H1 (cell line): ENCODE data around the gene C10orf120. TPM values are rescaled to one million over a fixed set of nuclear protein-coding genes. Genes with fewer than 3 reads are reported as not detected.

ENCODE experiments used
- CTCF ChIA-PET: fragments of 300-600 bp; sonication (Branson Sonifier 250); formaldehyde crosslinking; loops from one replicate; lab custom pipeline; 2021; ENCODE audit not compliant: partially characterized antibody; lab: Charles Lee
- POLR2A ChIA-PET: fragments of 300-600 bp; sonication (Branson Sonifier 250); formaldehyde crosslinking; loops from one replicate; lab custom pipeline; 2021; ENCODE audit warnings: inconsistent platforms; ENCODE audit not compliant: partially characterized antibody; lab: Charles Lee
- DNase-seq, 2 experiments: peaks; one replicate each; pipeline versions ENCODE4 v3.0.0 to v3.0.0-alpha.2; 2010 to 2022; ENCODE audit warnings: low spot score in 2 of 2, low read depth in 1 of 2, mixed read lengths in 1 of 2
- FAIRE-seq: peaks from 2 replicates; lab custom pipeline; 2011; peaks lifted over from hg19 to GRCh38; lab: Jason Lieb, UNC
- H2AFZ ChIP-seq: 2 replicates; pipeline ENCODE4 v1.8.1; 2012; ENCODE audit warnings: low read length, inconsistent platforms
- H2AK5ac ChIP-seq: 2 replicates; pipeline ENCODE4 v1.6.1; 2013; ENCODE audit warnings: low read depth, low read length
- H2BK120ac ChIP-seq: replicated peaks from 2 replicates; pipeline ENCODE3; 2013; ENCODE audit warnings: low read depth, low read length, inconsistent platforms
- H2BK12ac ChIP-seq: 2 replicates; pipeline ENCODE4 v1.6.1; 2013; ENCODE audit warnings: low read depth, low read length
- H2BK15ac ChIP-seq: 2 replicates; pipeline ENCODE4 v1.6.1; 2013; ENCODE audit warnings: low read length
- H2BK20ac ChIP-seq: 2 replicates; pipeline ENCODE4 v1.6.1; 2013; ENCODE audit warnings: low read length
- H2BK5ac ChIP-seq: 2 replicates; pipeline ENCODE4 v1.6.1; 2013; ENCODE audit warnings: low read depth, low read length
- H3K14ac ChIP-seq: 2 replicates; pipeline ENCODE4 v1.6.1; 2013; ENCODE audit warnings: inconsistent platforms; ENCODE audit not compliant: insufficient read length
- H3K18ac ChIP-seq: 2 replicates; pipeline ENCODE4 v1.6.1; 2013; ENCODE audit warnings: low read length; ENCODE audit errors: extremely low read depth
- H3K23ac ChIP-seq: 2 replicates; pipeline ENCODE4 v1.6.1; 2013; ENCODE audit warnings: inconsistent platforms; ENCODE audit not compliant: insufficient read length
- H3K23me2 ChIP-seq: 2 replicates; pipeline ENCODE4 v1.6.1; 2013; ENCODE audit warnings: low read depth, low read length
- H3K27ac ChIP-seq: 2 replicates; pipeline ENCODE4 v1.6.1; 2011; ENCODE audit warnings: low read depth, low read length, inconsistent platforms
- H3K27me3 ChIP-seq, 4 experiments: replicated peaks in 1 of 4; 1 replicate in 1 of 4; 2 replicates in 3 of 4; pipeline versions ENCODE4 v1.6.1 to v1.8.1; 2011 to 2013; ENCODE audit warnings: low read length in 3 of 4, mild to moderate bottlenecking in 3 of 4, inconsistent platforms in 2 of 4, mixed read lengths in 2 of 4, moderate library complexity in 1 of 4; ENCODE audit not compliant: control insufficient read depth in 3 of 4, insufficient read depth in 3 of 4; ENCODE audit errors: extremely low read depth in 1 of 4
- H3K36me3 ChIP-seq, 4 experiments: 2 replicates each; pipeline versions ENCODE4 v1.6.1 to v1.8.1; 2011 to 2013; ENCODE audit warnings: mild to moderate bottlenecking in 4 of 4, low read length in 3 of 4, moderate library complexity in 2 of 4, control low read depth in 1 of 4, inconsistent platforms in 1 of 4; ENCODE audit not compliant: insufficient read depth in 4 of 4, control insufficient read depth in 2 of 4
- H3K4ac ChIP-seq: replicated peaks from 2 replicates; pipeline ENCODE3; 2013; ENCODE audit warnings: low read length, low read depth, mixed read lengths, inconsistent platforms; ENCODE audit not compliant: insufficient read length
- H3K4me1 ChIP-seq, 4 experiments: replicated peaks in 1 of 4; 1 replicate in 1 of 4; 2 replicates in 3 of 4; pipeline versions ENCODE4 v1.6.1 to v1.8.1; 2011 to 2013; ENCODE audit warnings: low read length in 3 of 4, inconsistent platforms in 2 of 4, mixed read lengths in 1 of 4; ENCODE audit not compliant: insufficient read depth in 4 of 4, control insufficient read depth in 3 of 4
- H3K4me2 ChIP-seq, 2 experiments: 2 replicates each; pipeline versions ENCODE4 v1.6.1 to v1.8.1; 2011 to 2013; ENCODE audit warnings: low read depth in 2 of 2, low read length in 2 of 2, control low read depth in 1 of 2, inconsistent platforms in 1 of 2, mild to moderate bottlenecking in 1 of 2; ENCODE audit not compliant: insufficient read depth in 1 of 2
- H3K4me3 ChIP-seq, 4 experiments: fragments of 200-600, 300-600 bp in 1 of 4; sonication (generic), shearing (Covaris generic), sonication (Bioruptor Twin) in 1 of 4; 2 replicates each; pipeline versions ENCODE4 v1.5.1 to v1.8.1; 2011 to 2016; ENCODE audit warnings: low read length in 4 of 4, low read depth in 3 of 4, control low read depth in 2 of 4, inconsistent platforms in 2 of 4, mild to moderate bottlenecking in 2 of 4, mixed read lengths in 1 of 4, moderate library complexity in 1 of 4; ENCODE audit not compliant: insufficient read depth in 2 of 4; ENCODE audit errors: extremely low read depth in 1 of 4
- H3K56ac ChIP-seq: replicated peaks from 2 replicates; pipeline ENCODE3; 2013; ENCODE audit warnings: low read depth, mild to moderate bottlenecking, mixed read lengths, low read length, inconsistent platforms; ENCODE audit not compliant: insufficient read length
- H3K79me1 ChIP-seq: 2 replicates; pipeline ENCODE4 v1.6.1; 2013; ENCODE audit warnings: low read depth, low read length, control low read depth
- H3K79me2 ChIP-seq, 2 experiments: 2 replicates each; pipeline versions ENCODE4 v1.6.1 to v1.8.1; 2012 to 2013; ENCODE audit warnings: low read length in 2 of 2, mild to moderate bottlenecking in 2 of 2, inconsistent platforms in 1 of 2; ENCODE audit not compliant: insufficient read depth in 2 of 2, control insufficient read depth in 1 of 2
- H3K9ac ChIP-seq, 4 experiments: replicated peaks in 1 of 4; 1 replicate in 1 of 4; 2 replicates in 3 of 4; pipeline versions ENCODE4 v1.6.1 to v1.8.1; 2011 to 2013; ENCODE audit warnings: low read depth in 3 of 4, low read length in 3 of 4, control low read depth in 2 of 4, mild to moderate bottlenecking in 2 of 4, moderate library complexity in 2 of 4, inconsistent platforms in 1 of 4; ENCODE audit errors: extremely low read depth in 1 of 4
- H3K9me3 ChIP-seq, 2 experiments: 2 replicates each; pipeline versions ENCODE4 v1.6.1 to v1.8.1; 2012 to 2013; ENCODE audit warnings: mild to moderate bottlenecking in 2 of 2, moderate library complexity in 2 of 2, control low read depth in 1 of 2, inconsistent platforms in 1 of 2, low read depth in 1 of 2, low read length in 1 of 2, mixed read lengths in 1 of 2; ENCODE audit not compliant: insufficient read depth in 2 of 2
- H4K20me1 ChIP-seq, 2 experiments: replicated peaks in 1 of 2; 2 replicates each; pipeline versions ENCODE3 to v1.8.1; 2011 to 2013; ENCODE audit warnings: inconsistent platforms in 2 of 2, low read length in 2 of 2, mild to moderate bottlenecking in 1 of 2; ENCODE audit not compliant: insufficient read depth in 2 of 2, control insufficient read depth in 1 of 2
- H4K5ac ChIP-seq: 2 replicates; pipeline ENCODE4 v1.6.1; 2013; ENCODE audit warnings: low read length, low read depth, mixed read lengths, inconsistent platforms; ENCODE audit not compliant: insufficient read length
- H4K8ac ChIP-seq: 2 replicates; pipeline ENCODE4 v1.8.0; 2013; ENCODE audit warnings: mild to moderate bottlenecking, moderate library complexity, low read length, inconsistent platforms; ENCODE audit not compliant: insufficient read depth; ENCODE audit errors: extremely low read depth
- H4K91ac ChIP-seq: replicated peaks from 2 replicates; pipeline ENCODE3; 2013; ENCODE audit warnings: low read length, mixed read lengths, inconsistent platforms; ENCODE audit not compliant: insufficient read length
- CBX5 ChIP-seq: fragments of 300-800, 300-1000 bp; sonication (generic); IDR thresholded peaks from 2 replicates; pipeline ENCODE4 v1.7.1; 2016; ENCODE audit warnings: antibody characterized with exemption, low read length, low read depth
- CTBP2 ChIP-seq: IDR thresholded peaks from 2 replicates; pipeline ENCODE4 v1.7.0; 2011; ENCODE audit warnings: borderline replicate concordance, mild to moderate bottlenecking, moderate library complexity, mixed read lengths, low read length; ENCODE audit not compliant: insufficient read depth, insufficient read length
- EGR1 ChIP-seq: IDR thresholded peaks from 2 replicates; pipeline ENCODE4 v1.6.1; 2011; ENCODE audit warnings: low read depth, low read length, borderline replicate concordance
- KDM1A ChIP-seq: fragments of 200-600, 300-600 bp; sonication (generic); IDR thresholded peaks from 2 replicates; pipeline ENCODE4 v1.7.1; 2016; ENCODE audit warnings: mild to moderate bottlenecking, low read length, borderline replicate concordance
- SIN3A ChIP-seq, 2 experiments: IDR thresholded peaks in 1 of 2; conservative IDR thresholded peaks in 1 of 2; 2 replicates each; pipeline ENCODE4 v1.6.1; 2011 to 2012; ENCODE audit warnings: low read length in 2 of 2, improper control_type of control experiment in 1 of 2, low read depth in 1 of 2, mild to moderate bottlenecking in 1 of 2
- SP1 ChIP-seq: IDR thresholded peaks from 2 replicates; pipeline ENCODE4 v1.6.1; 2011; ENCODE audit warnings: low read depth, low read length
- SRF ChIP-seq: IDR thresholded peaks from 2 replicates; pipeline ENCODE4 v1.6.1; 2011; ENCODE audit warnings: mild to moderate bottlenecking, low read depth, low read length, moderate library complexity
- SUZ12 ChIP-seq: fragments of 200-600 bp; sonication (generic); IDR thresholded peaks from 2 replicates; pipeline ENCODE4 v1.6.1; 2012; ENCODE audit warnings: mild to moderate bottlenecking, inconsistent platforms, low read length, moderate library complexity, mixed read lengths
- TAF1 ChIP-seq: IDR thresholded peaks from 2 replicates; pipeline ENCODE4 v1.6.1; 2011; ENCODE audit warnings: mild to moderate bottlenecking, low read depth, low read length
- TBP ChIP-seq: IDR thresholded peaks from 2 replicates; pipeline ENCODE4 v1.6.1; 2011; ENCODE audit warnings: low read depth, low read length, improper control_type of control experiment
- TCF12 ChIP-seq: IDR thresholded peaks from 2 replicates; pipeline ENCODE4 v1.6.1; 2011; ENCODE audit warnings: low read depth, mild to moderate bottlenecking, low read length
- YY1 ChIP-seq: IDR thresholded peaks from 2 replicates; pipeline ENCODE4 v1.6.1; 2011; ENCODE audit warnings: low read depth, mild to moderate bottlenecking, low read length
- ZNF274 ChIP-seq: IDR thresholded peaks from 2 replicates; pipeline ENCODE4 v1.7.0; 2012; ENCODE audit warnings: low read length, borderline replicate concordance; ENCODE audit errors: extremely low read depth
- WGBS, 2 experiments: shearing (Covaris generic) in 1 of 2; methylation state at CpG; one replicate each; pipeline versions ENCODE4 v1.1.6 to v1.1.7; 2013 to 2015; ENCODE audit warnings: low lambda C conversion rate in 2 of 2, mixed read lengths in 2 of 2, inconsistent platforms in 1 of 2, low coverage in 1 of 2, missing lambda C conversion rate in 1 of 2; ENCODE audit not compliant: insufficient replicate concordance in 2 of 2, insufficient coverage in 1 of 2, insufficient read length in 1 of 2; ENCODE audit errors: extremely low coverage in 1 of 2, missing lambda C conversion rate in 1 of 2; 5-methylcytosine and 5-hydroxymethylcytosine counted together
- polyA plus RNA-seq, 7 experiments: library from polyadenylated mRNA; depleted of rRNA in 3 of 7; stranded (reverse) in 5 of 7; unstranded in 2 of 7; fragments of >200 nt in 5 of 7; fragments of 200-250 nt in 2 of 7; gene quantifications; 1 replicate in 5 of 7; 2 replicates in 1 of 7; 4 replicates in 1 of 7; pipeline versions ENCODE4 v1.2.1 to v1.2.3, GENCODE V29; 2011 to 2013; ENCODE audit warnings: missing spikeins in 2 of 7, mixed read lengths in 2 of 7
- total RNA-seq: library from RNA; stranded (reverse); fragmentation: NEBNext Ultra II Directional; extraction: Animal tissue kit (Norgen Biotek cat#: 25700); gene quantifications from 2 replicates; pipeline ENCODE4 v1.2.1, GENCODE V29; 2021

Gene C10orf120
- total and polyA plus RNA-seq, 2 of the 8 experiments (the other 6 are each of a cell fraction or from before 2014, with no cell fraction given): not detected

GRCh38 chr10:122656308-122656705, 43.3 kb downstream of the C10orf120 start:
- no peak overlapping the region for H3K14ac ChIP-seq
- no peak overlapping the region for H2AK5ac ChIP-seq
- H4K8ac ChIP-seq: no peak overlapping the region
- H3K27ac ChIP-seq: no peak overlapping the region
- ChIA-PET CTCF (interaction anchor here (1.0 to 4.9 kb wide), 4 partner anchors 7 to 221 kb away, joined by 3 to 39 read pairs (median 4); partner anchors contain the start of gene C10orf120), POLR2A (interaction anchor here (0.6 kb wide), 1 partner anchor 94 kb away, joined by 3 read pairs; no protein-coding TSS in a partner anchor)
- no peak overlapping the region for H4K5ac ChIP-seq
- WGBS, 2 experiments: 79% methylated on average over 2 of the region's 2 CpGs; no CpG with 5 or more reads in 1 of the 2 experiments
- H3K56ac ChIP-seq: no peak overlapping the region
- no peak overlapping the region for H3K4me2 ChIP-seq
- no peaks in the 10 kb centered on the region for H3K79me2 ChIP-seq
- TF ChIP-seq TBP: no peak
- TF ChIP-seq SIN3A (conservative IDR thresholded peaks at IDR 0.05 in 1 of 2, IDR thresholded peaks at IDR 0.05 in 1 of 2; ENCODE audit: low read depth in 1 of 2, low read length in 2 of 2): no peak
- TF ChIP-seq TAF1: no peak
- TF ChIP-seq SP1: no peak
- no peak for TF ChIP-seq EGR1
- no peak for TF ChIP-seq ZNF274
- TF ChIP-seq KDM1A: no peak
- no peak for TF ChIP-seq CBX5
- TF ChIP-seq TCF12: no peak
- no peak for TF ChIP-seq SRF
- no peak for TF ChIP-seq SUZ12
- TF ChIP-seq CTBP2: no peak
- TF ChIP-seq YY1: no peak
- H2BK120ac ChIP-seq: no peak overlapping the region
- DNase-seq (no peak), FAIRE-seq (no peak)
- H4K91ac ChIP-seq: no peak overlapping the region
- no peak overlapping the region for H2BK5ac ChIP-seq
- H3K18ac ChIP-seq: no peak overlapping the region
- no peaks in the 10 kb centered on the region for H3K4me1 ChIP-seq
- no peak overlapping the region for H2BK15ac ChIP-seq
- H3K9me3 ChIP-seq: no peaks in the 10 kb centered on the region
- no peaks in the 10 kb centered on the region for H3K79me1 ChIP-seq
- no peaks in the 10 kb centered on the region for H3K36me3 ChIP-seq
- H2BK12ac ChIP-seq: no peak overlapping the region
- no peaks in the 10 kb centered on the region for H3K27me3 ChIP-seq
- H2AFZ ChIP-seq: no peak overlapping the region
- no peak overlapping the region for H3K4me3 ChIP-seq
- H3K4ac ChIP-seq: no peak overlapping the region
- H3K23ac ChIP-seq: no peak overlapping the region
- H4K20me1 ChIP-seq: no peaks in the 10 kb centered on the region
- no peaks in the 10 kb centered on the region for H3K23me2 ChIP-seq
- no peak overlapping the region for H2BK20ac ChIP-seq
- no peak overlapping the region for H3K9ac ChIP-seq
